Parathyroid adenoma (tissue), 2 donors: Measurements from ENCODE around the gene LGALS3BP.

Experiments used
- H2AFZ ChIP-seq: fragments of 300-600 bp; sonication (generic); one replicate; pipeline ENCODE4 v1.7.0; 2017; ENCODE audit warnings: antibody characterized with exemption, mild to moderate bottlenecking
- H3K27ac ChIP-seq: fragments of 300-600 bp; sonication (generic); one replicate; pipeline ENCODE4 v1.7.0; 2017
- H3K27me3 ChIP-seq: fragments of 300-600 bp; sonication (generic); one replicate; pipeline ENCODE4 v1.7.0; 2017; ENCODE audit warnings: low read length; ENCODE audit not compliant: control insufficient read depth, insufficient read depth
- H3K36me3 ChIP-seq: fragments of 300-600 bp; sonication (generic); one replicate; pipeline ENCODE4 v1.7.0; 2017; ENCODE audit warnings: low read length; ENCODE audit not compliant: control insufficient read depth, insufficient read depth
- H3K4me1 ChIP-seq: fragments of 300-600 bp; sonication (generic); one replicate; pipeline ENCODE4 v1.7.0; 2017; ENCODE audit warnings: control low read depth
- H3K4me2 ChIP-seq: fragments of 300-600 bp; sonication (generic); one replicate; pipeline ENCODE4 v1.7.0; 2017; ENCODE audit warnings: low read length
- H3K4me3 ChIP-seq: fragments of 300-600 bp; sonication (generic); one replicate; pipeline ENCODE4 v1.7.0; 2017; ENCODE audit warnings: low read depth, low read length
- H3K79me2 ChIP-seq: fragments of 300-600 bp; sonication (generic); one replicate; pipeline ENCODE4 v1.7.0; 2017; ENCODE audit warnings: control low read depth
- H3K9ac ChIP-seq: fragments of 300-600 bp; sonication (generic); one replicate; pipeline ENCODE4 v1.7.0; 2017; ENCODE audit warnings: mild to moderate bottlenecking
- H3K9me3 ChIP-seq: fragments of 300-600 bp; sonication (generic); one replicate; pipeline ENCODE4 v1.7.0; 2017; ENCODE audit warnings: low read length; ENCODE audit not compliant: control insufficient read depth
- CTCF ChIP-seq: fragments of 300-600 bp; sonication (generic); IDR thresholded peaks from one replicate; pipeline ENCODE4 v1.7.0; 2017; ENCODE audit warnings: antibody characterized with exemption, mild to moderate bottlenecking
- donor health status: primary hyperparathyroidism.

The LGALS3BP gene

GRCh38 chr17:78974635-78975591 is 4.8 kb downstream of the LGALS3BP start:
- H3K27ac ChIP-seq = peak overlapping the region; percentile 89
- peak overlapping the region; percentile 63 for H3K4me2 ChIP-seq
- H3K9me3 ChIP-seq = no peaks in the 10 kb centered on the region
- TF ChIP-seq CTCF = no peak
- no peak overlapping the region for H3K9ac ChIP-seq
- H3K27me3 ChIP-seq = no peaks in the 10 kb centered on the region
- H3K4me3 ChIP-seq = peak overlapping the region; percentile 25
- H3K4me1 ChIP-seq = peaks cover 28% of the 10 kb centered on the region
- H3K36me3 ChIP-seq = no peaks in the 10 kb centered on the region
- H3K79me2 ChIP-seq = no peaks in the 10 kb centered on the region
- H2AFZ ChIP-seq = peak overlapping the region; percentile 88

- H3K79me2 ChIP-seq = no peaks in the 10 kb centered on the region
- H3K4me2 ChIP-seq = no peak overlapping the region
- no peak overlapping the region for H3K27ac ChIP-seq
- no peaks in the 10 kb centered on the region for H3K9me3 ChIP-seq
- H3K4me1 ChIP-seq = peaks cover 25% of the 10 kb centered on the region
- no peak for TF ChIP-seq CTCF
- no peak overlapping the region for H3K9ac ChIP-seq
- H3K4me3 ChIP-seq = no peak overlapping the region
- H2AFZ ChIP-seq = no peak overlapping the region
- H3K36me3 ChIP-seq = no peaks in the 10 kb centered on the region
- no peaks in the 10 kb centered on the region for H3K27me3 ChIP-seq
These were observed 5.8 kb downstream of the LGALS3BP start for GRCh38 chr17:78973792-78974520.

GRCh38 chr17:78973196-78973595 is 6.5 kb downstream of the LGALS3BP start:
- H3K4me3 ChIP-seq = no peak overlapping the region
- H3K4me1 ChIP-seq = peaks cover 25% of the 10 kb centered on the region
- H3K36me3 ChIP-seq = no peaks in the 10 kb centered on the region
- no peak overlapping the region for H3K9ac ChIP-seq
- H3K9me3 ChIP-seq = no peaks in the 10 kb centered on the region
- no peak overlapping the region for H3K27ac ChIP-seq
- H3K27me3 ChIP-seq = no peaks in the 10 kb centered on the region
- TF ChIP-seq CTCF = no peak
- no peaks in the 10 kb centered on the region for H3K79me2 ChIP-seq
- no peak overlapping the region for H2AFZ ChIP-seq
- no peak overlapping the region for H3K4me2 ChIP-seq

- no peaks in the 10 kb centered on the region for H3K36me3 ChIP-seq
- no peak overlapping the region for H3K4me2 ChIP-seq
- no peaks in the 10 kb centered on the region for H3K9me3 ChIP-seq
- H3K4me3 ChIP-seq = no peak overlapping the region
- TF ChIP-seq CTCF = no peak
- no peak overlapping the region for H3K9ac ChIP-seq
- H2AFZ ChIP-seq = no peak overlapping the region
- H3K79me2 ChIP-seq = no peaks in the 10 kb centered on the region
- H3K4me1 ChIP-seq = peaks cover 21% of the 10 kb centered on the region
- no peak overlapping the region for H3K27ac ChIP-seq
- no peaks in the 10 kb centered on the region for H3K27me3 ChIP-seq
These were observed 7.1 kb downstream of the LGALS3BP start for GRCh38 chr17:78972507-78973105.
